Measurements from ENCODE around the gene SLC35F4. TPM values are rescaled to one million over a fixed set of nuclear protein-coding genes. Genes with fewer than 3 reads are reported as not detected.

Gene SLC35F4
- total and polyA plus RNA-seq, 2 donors (not counting 1 experiment from before 2014, with no cell fraction given): not detected

DNA sequence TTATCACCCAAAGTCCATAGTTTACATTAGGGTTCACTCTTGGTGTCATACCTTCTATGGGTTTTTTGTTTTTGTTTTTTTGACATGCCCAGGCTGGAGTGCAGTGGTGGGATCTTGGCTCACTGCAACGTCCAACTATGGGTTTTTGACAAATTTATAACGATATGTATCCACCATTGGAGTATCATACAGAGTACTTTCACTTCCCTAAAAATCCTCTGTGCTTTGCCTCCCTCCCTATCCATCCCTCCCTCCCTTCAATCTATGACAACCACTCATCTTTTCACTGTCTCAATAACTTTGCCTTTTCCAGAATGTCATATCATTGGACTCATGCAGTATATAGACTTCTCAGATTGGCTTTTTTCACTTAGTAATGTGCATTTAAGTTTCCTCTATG is 233.2 kb downstream of the SLC35F4 start:
- Histone ChIP-seq H3K4me1 (ENCODE audit: control insufficient read depth in 2 of 2, insufficient read depth in 2 of 2, low read length in 2 of 2) (no peaks in the 10 kb centered on the region), H3K4me2 (replicated peaks; ENCODE audit: low read depth, low read length, poor library complexity, severe bottlenecking) (no peak overlapping the region), H3K79me2 (ENCODE audit: control insufficient read depth, insufficient read depth, low read length) (no peaks in the 10 kb centered on the region), H3K9ac (ENCODE audit: low read length) (no peak overlapping the region), H3K4me3 (ENCODE audit: control extremely low read depth in 1 of 5, extremely low read depth in 1 of 5, insufficient read depth in 1 of 5, low read depth in 2 of 5, low read length in 4 of 5) (no peak overlapping the region), H3K9me3 (ENCODE audit: control extremely low read depth in 1 of 3, control insufficient read depth in 2 of 3, insufficient read depth in 1 of 3, low read length in 2 of 3) (no peaks in the 10 kb centered on the region), H3K27me3 (replicated peaks in 1 of 4; ENCODE audit: control extremely low read depth in 1 of 4, control insufficient read depth in 3 of 4, insufficient read depth in 4 of 4, low read length in 3 of 4) (no peaks in the 10 kb centered on the region), H4K20me1 (ENCODE audit: control insufficient read depth, insufficient read depth, low read length, poor library complexity, severe bottlenecking) (no peaks in the 10 kb centered on the region), H3K27ac (ENCODE audit: low read length in 2 of 2) (no peak overlapping the region), H2AFZ (ENCODE audit: insufficient read depth, low read depth, low read length, poor library complexity, severe bottlenecking) (no peak overlapping the region), H3K36me3 (replicated peaks in 1 of 2; ENCODE audit: control extremely low read depth in 1 of 2, control insufficient read depth in 1 of 2, extremely low read depth in 1 of 2, insufficient read depth in 2 of 2, low read length in 1 of 2) (no peaks in the 10 kb centered on the region)
- no peak for DNase-seq
- no peak overlapping the region for H3K4me3 Mint-ChIP-seq
- TF ChIP-seq, protein P1, sequence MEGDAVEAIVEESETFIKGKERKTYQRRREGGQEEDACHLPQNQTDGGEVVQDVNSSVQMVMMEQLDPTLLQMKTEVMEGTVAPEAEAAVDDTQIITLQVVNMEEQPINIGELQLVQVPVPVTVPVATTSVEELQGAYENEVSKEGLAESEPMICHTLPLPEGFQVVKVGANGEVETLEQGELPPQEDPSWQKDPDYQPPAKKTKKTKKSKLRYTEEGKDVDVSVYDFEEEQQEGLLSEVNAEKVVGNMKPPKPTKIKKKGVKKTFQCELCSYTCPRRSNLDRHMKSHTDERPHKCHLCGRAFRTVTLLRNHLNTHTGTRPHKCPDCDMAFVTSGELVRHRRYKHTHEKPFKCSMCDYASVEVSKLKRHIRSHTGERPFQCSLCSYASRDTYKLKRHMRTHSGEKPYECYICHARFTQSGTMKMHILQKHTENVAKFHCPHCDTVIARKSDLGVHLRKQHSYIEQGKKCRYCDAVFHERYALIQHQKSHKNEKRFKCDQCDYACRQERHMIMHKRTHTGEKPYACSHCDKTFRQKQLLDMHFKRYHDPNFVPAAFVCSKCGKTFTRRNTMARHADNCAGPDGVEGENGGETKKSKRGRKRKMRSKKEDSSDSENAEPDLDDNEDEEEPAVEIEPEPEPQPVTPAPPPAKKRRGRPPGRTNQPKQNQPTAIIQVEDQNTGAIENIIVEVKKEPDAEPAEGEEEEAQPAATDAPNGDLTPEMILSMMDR (IDR thresholded peaks at IDR 0.05): no peak
- TF ChIP-seq EZH2 (IDR thresholded peaks at IDR 0.05; ENCODE audit: borderline replicate concordance, insufficient read depth, low read depth, low read length, poor library complexity, severe bottlenecking): no peak
- H3K9me3 Mint-ChIP-seq (ENCODE audit: insufficient read depth): peaks cover 2% of the 10 kb centered on the region
- H3K27ac Mint-ChIP-seq: no peak overlapping the region
- POLR2A ChIA-PET: no interaction called here
- no peak for ATAC-seq (ENCODE audit: low read depth)
- no peaks in the 10 kb centered on the region for H3K27me3 Mint-ChIP-seq
- no peaks in the 10 kb centered on the region for H3K4me1 Mint-ChIP-seq
- 75% methylated on average over 2 of the region's 2 CpGs for WGBS (ENCODE audit: insufficient coverage)
- intact Hi-C loops (cut with micrococcal nuclease): no loop called here
- CTCF ChIA-PET: no interaction called here

DNA sequence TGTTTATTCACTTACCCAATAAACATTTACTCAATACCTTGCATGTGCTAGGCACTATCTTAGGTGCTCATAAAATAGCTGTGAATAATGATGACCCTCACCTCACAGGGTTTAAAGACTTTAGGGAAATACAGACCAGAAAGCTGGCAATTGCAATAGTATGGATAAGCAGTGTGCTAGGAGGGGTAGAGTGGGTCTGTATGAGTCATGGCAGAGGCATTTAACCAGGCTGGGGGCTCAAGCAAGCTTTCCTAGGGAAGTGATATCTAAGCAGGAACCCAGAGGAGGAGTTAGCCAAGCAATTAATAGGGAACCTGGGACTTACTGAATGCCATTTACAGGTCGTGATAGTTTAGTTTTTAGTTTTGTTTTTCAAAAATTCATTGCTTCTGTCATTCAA is 248.4 kb downstream of the SLC35F4 start:
- Histone ChIP-seq H2AFZ (ENCODE audit: insufficient read depth, low read depth, low read length, poor library complexity, severe bottlenecking) (no peak overlapping the region), H3K27me3 (replicated peaks in 1 of 4; ENCODE audit: control extremely low read depth in 1 of 4, control insufficient read depth in 3 of 4, insufficient read depth in 4 of 4, low read length in 3 of 4) (no peaks in the 10 kb centered on the region), H3K27ac (ENCODE audit: low read length in 2 of 2) (no peak overlapping the region), H3K9ac (ENCODE audit: low read length) (no peak overlapping the region), H3K4me3 (ENCODE audit: control extremely low read depth in 1 of 5, extremely low read depth in 1 of 5, insufficient read depth in 1 of 5, low read depth in 2 of 5, low read length in 4 of 5) (no peak overlapping the region), H3K4me2 (replicated peaks; ENCODE audit: low read depth, low read length, poor library complexity, severe bottlenecking) (no peak overlapping the region), H3K79me2 (ENCODE audit: control insufficient read depth, insufficient read depth, low read length) (no peaks in the 10 kb centered on the region), H3K36me3 (replicated peaks in 1 of 2; ENCODE audit: control extremely low read depth in 1 of 2, control insufficient read depth in 1 of 2, extremely low read depth in 1 of 2, insufficient read depth in 2 of 2, low read length in 1 of 2) (no peaks in the 10 kb centered on the region), H4K20me1 (ENCODE audit: control insufficient read depth, insufficient read depth, low read length, poor library complexity, severe bottlenecking) (no peaks in the 10 kb centered on the region), H3K9me3 (ENCODE audit: control extremely low read depth in 1 of 3, control insufficient read depth in 2 of 3, insufficient read depth in 1 of 3, low read length in 2 of 3) (peaks cover 0 to 5% (median 0%) of the 10 kb centered on the region in 3 donors), H3K4me1 (ENCODE audit: control insufficient read depth in 2 of 2, insufficient read depth in 2 of 2, low read length in 2 of 2) (no peaks in the 10 kb centered on the region)
- intact Hi-C loops (cut with micrococcal nuclease): no loop called here
- ChIA-PET POLR2A (no interaction called here), CTCF (no interaction called here)
- H3K4me1 Mint-ChIP-seq: no peaks in the 10 kb centered on the region
- DNase-seq: no peak
- no peaks in the 10 kb centered on the region for H3K9me3 Mint-ChIP-seq (ENCODE audit: insufficient read depth)
- ATAC-seq (ENCODE audit: low read depth): no peak
- no peak overlapping the region for H3K27ac Mint-ChIP-seq
- WGBS (ENCODE audit: insufficient coverage): no CpG with 5 or more reads among the region's 1 CpG
- H3K27me3 Mint-ChIP-seq: peaks cover 4% of the 10 kb centered on the region
- no peak overlapping the region for H3K4me3 Mint-ChIP-seq
- TF ChIP-seq, protein P1 (IDR thresholded peaks at IDR 0.05): no peak
- TF ChIP-seq EZH2 (IDR thresholded peaks at IDR 0.05; ENCODE audit: borderline replicate concordance, insufficient read depth, low read depth, low read length, poor library complexity, severe bottlenecking): no peak
